ENCODE measurements around the gene HPCAL1. TPM values are rescaled to one million over a fixed set of nuclear protein-coding genes. Genes with fewer than 3 reads are reported as not detected.

Gene HPCAL1
- total and polyA plus RNA-seq, 2 donors (not counting 1 experiment from before 2014, with no cell fraction given), result 60.3 to 65.1 TPM

DNA sequence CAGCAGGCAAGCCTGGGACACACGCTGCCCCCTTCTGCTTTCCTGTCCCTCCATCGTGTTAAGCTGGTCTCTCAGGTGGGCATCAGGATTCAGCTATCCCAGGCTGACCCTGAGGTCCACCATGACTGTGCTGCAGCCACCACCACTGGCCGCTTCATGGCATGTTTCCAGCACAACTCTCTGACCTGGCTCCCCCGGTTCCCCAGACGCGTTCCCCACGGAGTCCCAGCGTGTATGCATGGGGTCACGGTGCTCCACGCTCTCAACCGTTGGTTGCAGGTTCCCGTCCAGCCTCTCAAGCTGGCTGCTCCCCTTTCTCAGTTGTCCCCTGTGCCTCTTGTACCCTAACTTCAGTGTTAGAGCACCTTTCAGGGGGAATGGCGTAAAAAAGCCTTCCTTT, 20.3 kb downstream of the HPCAL1 start:
- POLR2A ChIA-PET, result interaction anchor here (0.6 kb wide), 1 partner anchor 60 kb away, joined by 3 read pairs; no protein-coding TSS in a partner anchor
- H3K4me1 Mint-ChIP-seq, result peaks cover 62% of the 10 kb centered on the region
- DNase-seq (no peak), ATAC-seq (ENCODE audit: low read depth) (no peak)
- H4K20me1 ChIP-seq (ENCODE audit: control insufficient read depth, insufficient read depth, low read length, poor library complexity, severe bottlenecking), result peaks cover 82% of the 10 kb centered on the region
- peaks cover 27 to 46% of the 10 kb centered on the region in 2 donors for H3K4me1 ChIP-seq (ENCODE audit: control insufficient read depth in 2 of 2, insufficient read depth in 2 of 2, low read length in 2 of 2)
- no peak overlapping the region for H3K27ac Mint-ChIP-seq
- peaks cover 0 to 4% (median 0%) of the 10 kb centered on the region in 3 donors for H3K9me3 ChIP-seq (ENCODE audit: control extremely low read depth in 1 of 3, control insufficient read depth in 2 of 3, insufficient read depth in 1 of 3, low read length in 2 of 3)
- no peak overlapping the region for H3K9ac ChIP-seq (ENCODE audit: low read length)
- no peaks in the 10 kb centered on the region for H3K27me3 Mint-ChIP-seq
- peaks cover 98% of the 10 kb centered on the region for H3K79me2 ChIP-seq (ENCODE audit: control insufficient read depth, insufficient read depth, low read length)
- WGBS (ENCODE audit: insufficient coverage), result 92% methylated on average over 13 of the region's 13 CpGs
- H3K27ac ChIP-seq (ENCODE audit: low read length in 2 of 2), result no peak overlapping the region
- no peak overlapping the region for H3K4me3 Mint-ChIP-seq
- CTCF ChIA-PET, result interaction anchor here (1.0 to 2.1 kb wide), 2 partner anchors 54 to 86 kb away, joined by 3 to 6 read pairs; no protein-coding TSS in a partner anchor
- H2AFZ ChIP-seq (ENCODE audit: insufficient read depth, low read depth, low read length, poor library complexity, severe bottlenecking), result no peak overlapping the region
- H3K4me2 ChIP-seq (replicated peaks; ENCODE audit: low read depth, low read length, poor library complexity, severe bottlenecking), result no peak overlapping the region
- no peaks in the 10 kb centered on the region for H3K27me3 ChIP-seq (replicated peaks in 1 of 4; ENCODE audit: control extremely low read depth in 1 of 4, control insufficient read depth in 3 of 4, insufficient read depth in 4 of 4, low read length in 3 of 4)
- no peak overlapping the region for H3K4me3 ChIP-seq (ENCODE audit: control extremely low read depth in 1 of 5, extremely low read depth in 1 of 5, insufficient read depth in 1 of 5, low read depth in 2 of 5, low read length in 4 of 5)
- intact Hi-C loops (cut with micrococcal nuclease), result no loop called here
- TF ChIP-seq CTCF (IDR thresholded peaks at IDR 0.05) (no peak), EZH2 (IDR thresholded peaks at IDR 0.05; ENCODE audit: borderline replicate concordance, insufficient read depth, low read depth, low read length, poor library complexity, severe bottlenecking) (no peak)
- H3K9me3 Mint-ChIP-seq (ENCODE audit: insufficient read depth), result no peaks in the 10 kb centered on the region
- peaks cover 0 to 3% of the 10 kb centered on the region in 2 experiments for H3K36me3 ChIP-seq (replicated peaks in 1 of 2; ENCODE audit: control extremely low read depth in 1 of 2, control insufficient read depth in 1 of 2, extremely low read depth in 1 of 2, insufficient read depth in 2 of 2, low read length in 1 of 2)

DNA sequence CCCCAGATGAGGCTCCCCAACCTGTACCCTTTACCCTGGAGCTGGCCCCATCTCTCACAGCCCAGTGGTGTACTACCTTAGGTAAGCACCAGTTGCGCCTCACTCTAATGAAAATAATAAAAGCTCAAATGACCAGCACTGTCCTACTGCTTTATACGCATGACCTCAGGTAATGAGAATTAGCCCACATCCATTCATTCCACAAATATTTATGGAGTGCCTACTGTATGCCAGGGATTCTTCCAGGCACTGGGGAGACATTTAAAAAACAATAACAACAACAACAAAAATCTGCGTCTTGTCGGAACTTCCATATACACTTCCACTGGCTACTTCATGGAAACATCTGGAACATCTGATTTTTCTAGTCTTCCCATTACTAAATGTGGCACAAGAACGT, 20.8 kb downstream of the HPCAL1 start:
- no peaks in the 10 kb centered on the region for H3K9me3 Mint-ChIP-seq (ENCODE audit: insufficient read depth)
- ChIA-PET CTCF (interaction anchor here (1.0 to 2.1 kb wide), 2 partner anchors 54 to 85 kb away, joined by 3 to 6 read pairs; no protein-coding TSS in a partner anchor), POLR2A (no interaction called here)
- no peak overlapping the region for H3K27ac ChIP-seq (ENCODE audit: low read length in 2 of 2)
- peaks cover 33 to 52% of the 10 kb centered on the region in 2 donors for H3K4me1 ChIP-seq (ENCODE audit: control insufficient read depth in 2 of 2, insufficient read depth in 2 of 2, low read length in 2 of 2)
- peaks cover 0 to 4% (median 0%) of the 10 kb centered on the region in 3 donors for H3K9me3 ChIP-seq (ENCODE audit: control extremely low read depth in 1 of 3, control insufficient read depth in 2 of 3, insufficient read depth in 1 of 3, low read length in 2 of 3)
- H3K79me2 ChIP-seq (ENCODE audit: control insufficient read depth, insufficient read depth, low read length), result peaks cover 97% of the 10 kb centered on the region
- H3K9ac ChIP-seq (ENCODE audit: low read length), result no peak overlapping the region
- WGBS (ENCODE audit: insufficient coverage), result 100% methylated on average over 2 of the region's 5 CpGs
- H3K4me3 ChIP-seq (ENCODE audit: control extremely low read depth in 1 of 5, extremely low read depth in 1 of 5, insufficient read depth in 1 of 5, low read depth in 2 of 5, low read length in 4 of 5), result no peak overlapping the region
- H4K20me1 ChIP-seq (ENCODE audit: control insufficient read depth, insufficient read depth, low read length, poor library complexity, severe bottlenecking), result peaks cover 83% of the 10 kb centered on the region
- DNase-seq (no peak), ATAC-seq (ENCODE audit: low read depth) (no peak)
- intact Hi-C loops (cut with micrococcal nuclease), result no loop called here
- no peak overlapping the region for H3K4me3 Mint-ChIP-seq
- no peak overlapping the region for H3K27ac Mint-ChIP-seq
- H3K27me3 ChIP-seq (replicated peaks in 1 of 4; ENCODE audit: control extremely low read depth in 1 of 4, control insufficient read depth in 3 of 4, insufficient read depth in 4 of 4, low read length in 3 of 4), result no peaks in the 10 kb centered on the region
- H2AFZ ChIP-seq (ENCODE audit: insufficient read depth, low read depth, low read length, poor library complexity, severe bottlenecking), result no peak overlapping the region
- no peaks in the 10 kb centered on the region for H3K27me3 Mint-ChIP-seq
- H3K4me1 Mint-ChIP-seq, result peaks cover 67% of the 10 kb centered on the region
- peaks cover 0 to 3% of the 10 kb centered on the region in 2 experiments for H3K36me3 ChIP-seq (replicated peaks in 1 of 2; ENCODE audit: control extremely low read depth in 1 of 2, control insufficient read depth in 1 of 2, extremely low read depth in 1 of 2, insufficient read depth in 2 of 2, low read length in 1 of 2)
- no peak overlapping the region for H3K4me2 ChIP-seq (replicated peaks; ENCODE audit: low read depth, low read length, poor library complexity, severe bottlenecking)
- TF ChIP-seq EZH2 (IDR thresholded peaks at IDR 0.05; ENCODE audit: borderline replicate concordance, insufficient read depth, low read depth, low read length, poor library complexity, severe bottlenecking) (no peak), CTCF (IDR thresholded peaks at IDR 0.05) (no peak)
